SK-N-SH (cell line): ENCODE results near the gene CLASP1.

ENCODE experiments used
- CTCF ChIP-seq: fragments of 200-600 bp; sonication (generic); IDR thresholded peaks from 2 replicates; pipeline ENCODE4 v1.6.1; 2017; ENCODE audit warnings: antibody characterized with exemption, mild to moderate bottlenecking, moderate library complexity
- FOXJ3 ChIP-seq: sonication (generic); formaldehyde crosslinking; IDR thresholded peaks from 2 replicates; pipeline ENCODE4 v1.5.1; 2020; ENCODE audit warnings: mild to moderate bottlenecking, missing genetic modification reagents
- FOXM1 ChIP-seq: IDR thresholded peaks from 2 replicates; pipeline ENCODE4 v1.4.0; 2012; ENCODE audit warnings: low read depth, mild to moderate bottlenecking
- GABPA ChIP-seq: IDR thresholded peaks from 2 replicates; pipeline ENCODE4 v1.4.0; 2012; ENCODE audit warnings: low read depth, mild to moderate bottlenecking
- JUND ChIP-seq: IDR thresholded peaks from 2 replicates; pipeline ENCODE4 v1.4.0; 2012
- MXI1 ChIP-seq: IDR thresholded peaks from 2 replicates; pipeline ENCODE4 v1.6.1; 2012; ENCODE audit warnings: mild to moderate bottlenecking, low read depth, low read length, improper control_type of control experiment
- PBX3 ChIP-seq: IDR thresholded peaks from 2 replicates; pipeline ENCODE4; 2012
- RAD21 ChIP-seq: IDR thresholded peaks from 2 replicates; pipeline ENCODE4 v1.6.1; 2012; ENCODE audit warnings: mild to moderate bottlenecking, low read length
- RCOR1 ChIP-seq: fragments of 150-350 bp; IDR thresholded peaks from 2 replicates; pipeline ENCODE4 v1.6.1; 2017; ENCODE audit warnings: antibody characterized with exemption, low read length
- REST ChIP-seq: IDR thresholded peaks from 2 replicates; pipeline ENCODE4 v1.6.1; 2012; ENCODE audit warnings: mild to moderate bottlenecking, low read depth, low read length, moderate library complexity
- SIN3A ChIP-seq: IDR thresholded peaks from 2 replicates; pipeline ENCODE4 v1.6.1; 2012; ENCODE audit warnings: low read depth, mild to moderate bottlenecking, low read length, moderate library complexity, borderline replicate concordance
- USF1 ChIP-seq: IDR thresholded peaks from 2 replicates; pipeline ENCODE4 v1.4.0; 2012; ENCODE audit warnings: low read depth, borderline replicate concordance
- YY1 ChIP-seq: IDR thresholded peaks from 2 replicates; pipeline ENCODE4 v1.4.0; 2012; ENCODE audit warnings: low read depth, mild to moderate bottlenecking

GRCh38 chr2:121362226-121362625, 287.0 kb downstream of the CLASP1 start:
- TF ChIP-seq FOXM1, result no peak
- no peak for TF ChIP-seq MXI1
- no peak for TF ChIP-seq REST
- TF ChIP-seq CTCF, result no peak
- no peak for TF ChIP-seq PBX3
- TF ChIP-seq YY1, result no peak
- TF ChIP-seq JUND, result no peak
- no peak for TF ChIP-seq RCOR1
- TF ChIP-seq RAD21, result no peak
- TF ChIP-seq SIN3A, result no peak
- TF ChIP-seq GABPA, result no peak
- no peak for TF ChIP-seq USF1
- TF ChIP-seq FOXJ3 (CRISPR knock-in tag), result no peak
